KOPT-K1 (cell line): Measurements from ENCODE around the gene CCDC183.
"Not testable (repeated sequence)": the region's sequence is repeated elsewhere in the genome, so short reads cannot be mapped to it uniquely, and the experiment has no call there.

Source experiments
- H3K27ac ChIP-seq: fragments of 200-600 bp; sonication (generic); 2 replicates; pipeline ENCODE4 v1.5.1; 2016; ENCODE audit warnings: antibody characterized with exemption, mild to moderate bottlenecking, low read depth, low read length; ENCODE audit not compliant: poor library complexity, severe bottlenecking
- H3K36me3 ChIP-seq: fragments of 200-600 bp; sonication (generic); 2 replicates; pipeline ENCODE4 v1.5.1; 2017; ENCODE audit warnings: antibody characterized with exemption, mild to moderate bottlenecking, low read length, moderate library complexity; ENCODE audit not compliant: insufficient read depth
- H3K9me3 ChIP-seq: fragments of 200-600 bp; sonication (generic); 2 replicates; pipeline ENCODE4 v1.5.1; 2017; ENCODE audit warnings: antibody characterized with exemption, low read length, mild to moderate bottlenecking; ENCODE audit not compliant: insufficient read depth, poor library complexity, severe bottlenecking

Gene CCDC183

GRCh38 chr9:136786983-136787382 is 9.2 kb upstream of the CCDC183 start:
- H3K9me3 ChIP-seq, H3K27ac ChIP-seq, H3K36me3 ChIP-seq: not testable (repeated sequence)

DNA sequence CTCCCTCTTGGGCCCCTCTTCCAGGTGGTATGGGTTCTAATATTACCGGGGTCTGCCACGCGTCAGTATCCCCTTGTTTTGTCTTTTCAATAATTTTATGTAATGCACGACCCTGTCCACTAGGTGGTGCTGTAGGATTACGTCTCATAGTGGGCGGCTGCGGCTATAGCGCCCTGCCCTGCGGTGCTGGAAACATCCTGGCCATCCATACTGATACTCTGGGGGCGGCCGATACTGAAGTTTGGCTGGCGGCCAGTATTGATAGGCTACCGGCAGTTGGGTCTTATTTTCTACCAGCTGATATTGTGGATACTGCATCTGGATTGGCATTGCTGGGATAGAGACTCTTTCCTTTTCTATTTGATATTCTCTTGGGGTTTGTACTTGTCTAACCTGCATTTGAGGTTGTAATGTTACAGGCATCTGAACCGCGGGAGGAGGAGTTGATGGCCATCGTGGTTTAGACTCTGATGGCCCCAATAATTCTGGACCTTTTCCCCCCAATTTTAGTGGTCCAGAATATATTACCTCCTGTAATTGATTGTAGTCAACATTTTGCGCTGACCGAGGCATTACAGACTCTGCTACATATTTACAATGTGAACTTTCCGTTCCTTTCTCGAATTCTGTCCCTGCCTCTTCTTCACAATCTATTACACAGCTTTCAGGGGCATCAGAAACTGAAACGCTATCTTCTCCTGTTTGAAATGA is 8.3 kb upstream of the CCDC183 start:
- H3K9me3 ChIP-seq: no peaks in the 10 kb centered on the region
- H3K36me3 ChIP-seq: no peaks in the 10 kb centered on the region
- peak overlapping the region; percentile 34 for H3K27ac ChIP-seq

DNA sequence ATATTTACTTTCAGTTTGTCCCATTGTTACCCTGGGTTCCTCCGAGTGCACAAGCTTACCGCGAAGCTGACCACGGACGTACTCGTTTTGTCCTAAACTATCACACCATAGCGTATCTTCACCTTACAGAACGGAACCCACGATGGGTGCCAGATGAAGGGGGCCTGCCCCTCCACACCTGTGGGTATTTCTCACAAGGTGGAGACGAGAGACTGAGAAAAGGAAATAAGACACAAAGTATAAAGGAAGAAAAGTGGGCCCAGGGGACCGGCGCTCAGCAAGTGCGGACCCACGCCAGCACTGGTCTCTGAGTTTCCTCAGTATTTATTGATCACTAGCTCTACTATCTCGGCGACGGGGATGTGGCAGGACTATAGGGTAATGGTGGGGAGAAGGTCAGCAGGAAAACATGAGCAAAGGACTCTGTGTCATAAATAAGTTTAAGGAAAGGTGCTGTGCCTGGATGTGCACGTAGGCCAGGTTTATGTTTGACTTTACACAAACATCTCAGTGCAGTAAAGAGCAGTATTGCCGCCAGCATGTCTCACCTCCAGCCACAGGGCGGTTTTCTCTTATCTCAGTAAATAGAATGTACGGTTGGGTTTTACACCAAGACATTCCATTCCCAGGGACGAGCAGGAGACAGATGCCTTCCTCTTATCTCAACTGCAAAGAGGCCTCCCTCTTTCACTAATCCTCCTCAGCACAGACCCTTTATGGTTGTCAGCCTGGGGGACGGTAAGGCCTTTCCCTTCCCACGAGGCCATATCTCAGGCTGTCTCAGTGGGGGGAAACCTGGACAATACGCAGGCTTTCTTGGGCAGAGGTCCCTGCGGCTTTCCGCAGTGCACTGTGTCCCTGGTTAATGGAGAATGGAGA is 7.3 kb upstream of the CCDC183 start:
- H3K9me3 ChIP-seq, H3K36me3 ChIP-seq, H3K27ac ChIP-seq: not testable (repeated sequence)

DNA sequence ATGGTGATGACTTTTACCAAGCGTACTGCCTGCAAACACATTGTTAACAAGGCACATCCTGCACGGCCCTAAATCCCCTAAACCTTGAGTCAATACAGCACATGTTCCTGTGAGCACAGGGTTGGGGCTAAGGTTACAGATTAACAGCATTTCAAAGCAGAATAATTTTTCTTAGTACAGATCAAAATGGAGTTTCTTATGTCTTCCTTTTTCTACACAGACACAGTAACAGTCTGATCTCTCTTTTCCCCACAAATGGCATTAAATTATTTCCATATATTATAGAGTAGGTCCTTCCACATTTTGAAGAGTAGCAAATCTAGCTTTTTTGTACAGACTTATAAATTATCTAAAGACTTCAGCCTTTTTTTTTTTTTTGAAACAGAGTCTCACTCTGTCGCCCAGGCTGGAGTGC is 6.6 kb upstream of the CCDC183 start:
- Histone ChIP-seq H3K9me3 (no peaks in the 10 kb centered on the region), H3K27ac (no peak overlapping the region), H3K36me3 (no peaks in the 10 kb centered on the region)

DNA sequence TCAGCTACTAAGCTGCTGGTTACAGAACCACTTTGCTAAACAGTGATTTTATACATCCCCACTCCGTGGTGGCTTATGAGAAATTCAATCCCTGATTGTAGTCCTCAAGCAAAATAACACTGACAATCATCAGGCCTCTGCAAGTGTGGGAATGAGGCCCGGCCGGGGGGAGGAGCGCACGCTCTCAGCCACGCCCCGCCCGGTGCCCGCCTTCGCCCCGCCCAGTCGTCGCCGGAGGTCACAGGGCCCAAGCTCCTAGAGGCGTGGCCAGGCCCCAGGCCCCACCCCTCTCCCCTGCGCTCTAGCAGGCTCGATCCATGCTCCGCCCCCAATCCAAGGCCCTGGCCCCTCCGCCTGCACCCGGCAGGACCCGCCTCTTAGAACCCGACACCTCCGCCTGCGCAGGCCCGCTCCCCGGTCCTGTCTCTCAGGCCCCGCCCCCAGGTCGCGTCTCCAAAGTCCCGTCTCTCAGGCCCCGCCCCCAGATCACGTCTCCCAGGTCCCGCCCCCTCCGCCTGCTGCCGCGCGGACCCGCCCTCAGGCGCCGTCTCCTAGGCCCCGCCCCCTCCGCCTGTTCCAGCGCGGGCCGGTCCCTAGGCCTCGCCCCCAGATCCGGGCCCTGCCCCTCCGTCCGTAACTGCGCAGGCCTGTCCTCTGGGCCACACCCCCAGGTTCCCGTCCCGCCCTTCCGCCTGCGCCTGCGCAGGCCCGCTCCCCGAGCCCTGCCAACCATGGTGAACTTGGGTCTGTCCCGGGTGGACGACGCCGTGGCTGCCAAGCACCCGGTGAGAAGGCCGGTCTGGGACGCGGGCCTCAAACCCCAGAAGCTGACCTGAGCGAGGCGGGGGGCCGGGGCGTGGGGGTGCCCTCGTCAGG is 5.3 kb upstream of the CCDC183 start, which contains the start of gene TMEM141:
Gene TMEM141, plus strand, starts transcription at position 705 of the 876 bp plus-strand sequence. Its CDS starts 27 bp downstream, at position 732.
- Histone ChIP-seq H3K27ac (peak within 1 kb of the TSS; percentile 63), H3K9me3 (no peaks in the 10 kb centered on the region), H3K36me3 (no peaks in the 10 kb centered on the region)

DNA sequence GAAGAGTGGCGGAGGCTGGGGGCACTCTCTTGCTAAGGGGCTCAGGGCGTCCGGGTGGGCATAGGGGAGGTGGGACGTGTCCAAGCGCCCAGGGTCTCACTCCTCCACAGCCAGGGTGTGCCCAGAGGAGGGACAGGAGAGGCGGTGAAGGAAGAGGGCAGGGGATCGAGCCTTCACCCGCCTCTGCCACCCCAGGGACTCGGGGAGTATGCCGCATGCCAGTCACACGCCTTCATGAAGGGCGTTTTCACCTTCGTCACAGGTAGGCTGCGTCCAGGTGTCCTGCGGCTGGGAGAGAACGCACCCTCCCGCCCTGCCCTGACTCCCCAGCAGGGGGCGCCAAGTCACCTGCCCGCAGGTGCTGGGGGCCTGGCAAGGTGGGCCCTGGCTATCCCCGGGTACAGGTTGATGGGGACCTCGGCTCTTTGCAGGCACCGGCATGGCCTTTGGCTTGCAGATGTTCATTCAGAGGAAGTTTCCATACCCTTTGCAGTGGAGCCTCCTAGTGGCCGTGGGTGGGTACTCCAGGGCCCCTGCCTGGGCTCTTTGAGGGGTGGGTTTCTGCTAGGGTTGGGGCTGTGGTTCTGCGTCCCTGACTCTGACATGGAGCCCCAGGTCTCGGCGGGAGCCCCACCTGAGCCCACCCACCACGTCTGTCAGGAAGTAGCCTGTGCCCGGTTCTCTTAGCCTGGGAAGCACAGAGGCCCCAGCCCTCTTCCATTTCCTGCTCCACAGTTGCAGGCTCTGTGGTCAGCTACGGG is 4.4 kb upstream of the CCDC183 start:
- Histone ChIP-seq H3K9me3 (no peaks in the 10 kb centered on the region), H3K36me3 (no peaks in the 10 kb centered on the region), H3K27ac (peak overlapping the region; percentile 63)

- Histone ChIP-seq H3K9me3 (no peaks in the 10 kb centered on the region), H3K27ac (peak overlapping the region; percentile 32), H3K36me3 (no peaks in the 10 kb centered on the region)
These were observed 3.6 kb upstream of the CCDC183 start for GRCh38 chr9:136792321-136793085.

- Histone ChIP-seq H3K36me3 (no peaks in the 10 kb centered on the region), H3K27ac (no peak overlapping the region), H3K9me3 (no peaks in the 10 kb centered on the region)
These were observed 2.8 kb upstream of the CCDC183 start for GRCh38 chr9:136793086-136793946.

GRCh38 chr9:136794281-136794999 is 1.7 kb upstream of the CCDC183 start:
- Histone ChIP-seq H3K36me3 (no peaks in the 10 kb centered on the region), H3K9me3 (no peaks in the 10 kb centered on the region), H3K27ac (no peak overlapping the region)

DNA sequence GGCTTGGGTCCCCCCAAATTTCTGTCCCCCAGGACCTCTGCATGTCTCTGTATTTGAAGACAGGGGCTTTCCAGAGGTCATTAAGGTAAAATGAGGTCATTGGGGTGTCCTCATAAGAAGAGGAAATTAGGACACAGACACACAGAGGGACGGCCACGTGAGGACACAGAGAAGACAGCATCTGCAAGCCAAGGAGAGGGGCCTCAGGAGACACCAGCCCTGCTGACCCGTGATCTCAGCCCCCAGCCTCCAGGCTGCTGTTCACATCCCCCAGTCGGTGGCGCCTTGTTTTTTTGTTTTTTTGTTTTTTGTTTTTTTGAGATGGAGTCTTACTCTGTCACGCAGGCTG is 1.2 kb upstream of the CCDC183 start:
- H3K36me3 ChIP-seq: no peaks in the 10 kb centered on the region
- no peak overlapping the region for H3K27ac ChIP-seq
- H3K9me3 ChIP-seq: no peaks in the 10 kb centered on the region

- not testable (repeated sequence) for H3K27ac ChIP-seq, H3K9me3 ChIP-seq, H3K36me3 ChIP-seq
These were observed 723 bp downstream of the CCDC183 start for GRCh38 chr9:136796775-136797347.

GRCh38 chr9:136798708-136799078 is 2.6 kb downstream of the CCDC183 start:
- H3K9me3 ChIP-seq: no peaks in the 10 kb centered on the region
- no peak overlapping the region for H3K27ac ChIP-seq
- no peaks in the 10 kb centered on the region for H3K36me3 ChIP-seq
